ENCODE data around the gene MS4A10. TPM values are rescaled to one million over a fixed set of nuclear protein-coding genes. Genes with fewer than 3 reads are reported as not detected.

Gene MS4A10
- total RNA-seq (2014; rRNA removed; shearing (Covaris generic)) = not detected in 2 replicates

DNA sequence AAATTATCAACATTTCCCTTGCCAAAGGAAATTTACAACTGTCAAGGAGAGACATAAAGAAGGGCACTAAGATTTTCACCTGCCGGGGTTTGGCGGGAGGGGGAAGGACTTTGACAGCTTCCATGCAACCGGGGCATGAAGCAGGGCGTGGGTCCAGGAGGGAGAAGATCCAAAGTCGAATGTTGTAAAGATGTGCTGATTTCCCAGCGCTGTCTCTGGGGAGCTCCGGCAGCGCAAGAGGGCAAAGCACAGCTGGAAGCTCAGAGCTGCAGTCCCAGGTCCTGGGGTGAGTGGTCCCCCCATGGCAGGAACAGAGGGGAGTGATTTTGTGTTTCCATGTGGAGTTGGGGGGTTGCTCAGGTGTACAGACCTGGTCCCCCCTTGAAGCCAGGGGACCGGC, at the start of gene MS4A10:
Gene MS4A10 (plus strand): TSS at position 198 of the 400 bp plus-strand sequence. CDS start 5,003 bp downstream, outside the sequence.
- DNase-seq (ENCODE audit: low read depth in 1 of 2, low spot score in 2 of 2) = no peak
- H3K4me1 ChIP-seq (replicated peaks) = peaks cover 25% of the 10 kb centered on the region
- H3K36me3 ChIP-seq = no peaks in the 10 kb centered on the region

DNA sequence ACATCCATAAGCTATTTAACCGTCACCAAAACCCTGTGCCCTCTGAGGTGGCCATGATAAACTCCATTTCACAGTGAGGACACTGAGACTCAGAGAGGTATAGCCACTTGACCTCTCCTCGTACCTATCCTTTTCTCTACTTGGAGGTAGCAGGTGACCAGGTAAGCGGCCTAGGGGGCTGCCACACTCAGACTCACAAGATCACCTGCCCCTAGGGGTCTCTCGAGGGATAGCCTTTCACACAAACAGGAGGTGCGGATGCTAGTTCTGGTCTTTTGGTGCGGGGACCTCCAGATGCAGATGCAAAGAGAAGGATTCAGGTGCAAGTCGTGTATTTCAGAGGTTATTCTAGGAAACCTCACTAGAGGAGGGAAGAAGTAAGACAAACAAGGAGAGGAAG, 46.0 kb upstream of the MS4A10 start:
- Histone ChIP-seq H3K27ac (no peak overlapping the region), H3K9me3 (replicated peaks) (no peaks in the 10 kb centered on the region), H3K4me3 (no peak overlapping the region), H3K4me1 (replicated peaks) (no peaks in the 10 kb centered on the region), H3K36me3 (no peaks in the 10 kb centered on the region), H3K27me3 (replicated peaks) (0 out of 2 replicates have a peak, but pooled peaks cover 8% of the 10 kb centered on the region)
- no peak for DNase-seq (ENCODE audit: low read depth in 1 of 2, low spot score in 2 of 2)

More for the DNA sequence above, at the start of gene MS4A10:
- Histone ChIP-seq H3K27me3 (replicated peaks) (no peaks in the 10 kb centered on the region), H3K4me3 (no peak within 1 kb of the TSS), H3K27ac (no peak within 1 kb of the TSS), H3K9me3 (replicated peaks) (0 out of 2 replicates have a peak, but pooled peaks cover 7% of the 10 kb centered on the region)

DNA sequence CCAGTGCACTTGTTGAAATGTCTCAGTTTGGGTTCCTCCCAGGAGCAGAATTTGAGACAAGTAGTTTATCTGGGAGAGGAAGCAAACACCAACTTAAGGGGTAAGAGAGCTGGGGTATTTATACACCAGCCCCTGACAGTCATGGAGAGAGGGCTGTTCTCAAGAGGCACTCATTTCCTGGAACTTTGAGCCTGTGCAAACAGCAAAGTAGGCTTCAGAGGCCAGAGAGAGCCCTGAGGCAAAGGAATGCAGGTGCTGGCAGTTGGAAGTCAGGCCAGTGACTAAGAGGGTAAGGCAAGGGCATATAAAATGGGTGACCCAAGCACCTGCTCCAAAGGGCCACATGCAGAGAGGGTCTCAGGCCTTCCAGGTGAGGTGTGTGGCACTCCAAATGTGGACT, 44.6 kb upstream of the MS4A10 start:
- Histone ChIP-seq H3K9me3 (replicated peaks) (no peaks in the 10 kb centered on the region), H3K27me3 (replicated peaks) (peaks cover 8% of the 10 kb centered on the region; the same call in 1 of the 2 replicates), H3K27ac (no peak overlapping the region), H3K36me3 (no peaks in the 10 kb centered on the region), H3K4me3 (no peak overlapping the region), H3K4me1 (replicated peaks) (no peaks in the 10 kb centered on the region)
- no peak for DNase-seq (ENCODE audit: low read depth in 1 of 2, low spot score in 2 of 2)

- H3K27ac ChIP-seq = no peak overlapping the region
- H3K27me3 ChIP-seq (replicated peaks) = peaks cover 3% of the 10 kb centered on the region; the same call in 1 of the 2 replicates
- no peaks in the 10 kb centered on the region for H3K9me3 ChIP-seq (replicated peaks)
- no peak for DNase-seq (ENCODE audit: low read depth in 1 of 2, low spot score in 2 of 2)
- H3K36me3 ChIP-seq = no peaks in the 10 kb centered on the region
- no peak overlapping the region for H3K4me3 ChIP-seq
- H3K4me1 ChIP-seq (replicated peaks) = no peaks in the 10 kb centered on the region
These were observed 43.7 kb upstream of the MS4A10 start for GRCh38 chr11:60741421-60741820.

DNA sequence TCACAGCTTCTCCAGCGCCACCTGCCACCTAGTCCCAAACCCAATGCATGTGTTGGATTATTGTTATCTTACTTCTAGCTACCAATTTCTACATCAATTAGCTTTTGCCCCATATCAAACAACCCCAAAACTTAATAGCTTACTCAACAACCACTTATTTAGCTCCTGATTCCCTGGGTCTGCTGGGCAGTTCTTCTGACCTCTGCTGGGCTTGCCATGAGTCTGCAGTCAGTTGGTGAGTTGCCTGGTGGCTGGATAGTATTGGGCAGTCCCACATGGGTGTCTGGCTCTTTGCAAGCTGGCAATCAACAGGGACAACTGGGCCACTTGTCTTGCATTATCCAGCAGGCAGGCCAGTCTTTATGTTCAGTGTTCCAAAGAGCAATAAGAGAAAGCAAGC, 42.1 kb upstream of the MS4A10 start:
- no peak overlapping the region for H3K27ac ChIP-seq
- no peaks in the 10 kb centered on the region; the same call in 1 of the 2 replicates for H3K27me3 ChIP-seq (replicated peaks)
- no peak overlapping the region for H3K4me3 ChIP-seq
- H3K4me1 ChIP-seq (replicated peaks) = no peaks in the 10 kb centered on the region
- no peaks in the 10 kb centered on the region for H3K36me3 ChIP-seq
- no peaks in the 10 kb centered on the region for H3K9me3 ChIP-seq (replicated peaks)
- DNase-seq (ENCODE audit: low read depth in 1 of 2, low spot score in 2 of 2) = no peak

DNA sequence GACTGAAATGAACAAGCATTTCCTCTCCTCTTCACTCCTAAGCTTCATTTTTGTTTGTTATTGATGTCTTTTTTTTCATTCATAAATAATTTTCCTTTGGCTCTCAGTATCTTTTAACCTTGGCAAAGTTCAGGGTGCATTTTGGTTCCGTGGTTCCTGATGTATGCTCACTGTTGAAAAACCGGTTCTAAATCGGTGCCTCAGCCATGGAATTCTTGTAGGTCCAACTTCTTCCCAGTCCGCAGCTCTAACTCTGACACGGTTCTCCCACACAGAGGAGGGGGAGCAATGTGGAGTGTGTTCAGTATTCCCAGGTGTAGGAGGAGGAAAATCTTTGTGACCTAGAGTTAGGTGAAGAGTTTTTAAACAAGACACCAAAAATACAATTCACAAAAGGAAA, 41.0 kb upstream of the MS4A10 start:
- DNase-seq (ENCODE audit: low read depth in 1 of 2, low spot score in 2 of 2) = no peak
- no peak overlapping the region for H3K4me3 ChIP-seq
- no peaks in the 10 kb centered on the region for H3K9me3 ChIP-seq (replicated peaks)
- no peaks in the 10 kb centered on the region for H3K36me3 ChIP-seq
- H3K4me1 ChIP-seq (replicated peaks) = no peaks in the 10 kb centered on the region
- H3K27ac ChIP-seq = no peak overlapping the region
- H3K27me3 ChIP-seq (replicated peaks) = no peaks in the 10 kb centered on the region; the same call in 1 of the 2 replicates

DNA sequence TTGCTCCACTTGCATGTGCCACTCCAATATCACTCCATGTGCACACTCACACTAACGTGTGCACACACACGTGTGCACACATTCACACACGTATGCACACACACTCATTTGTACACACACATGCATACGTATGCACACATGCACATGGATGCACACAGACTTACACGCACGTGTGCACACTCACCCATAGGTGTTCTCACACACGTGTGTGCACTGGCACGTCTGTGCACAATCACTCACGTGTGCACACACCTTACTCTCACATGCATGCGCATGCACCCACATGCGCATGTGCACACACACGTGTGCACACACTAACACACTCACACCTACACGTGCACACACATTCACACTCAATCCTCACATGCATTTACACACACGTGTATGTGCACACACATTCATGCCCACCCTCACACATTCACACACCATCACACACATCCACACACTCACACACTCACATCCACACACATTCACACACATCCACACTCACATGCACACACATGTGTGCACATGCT, 37.7 kb upstream of the MS4A10 start:
- H3K9me3 ChIP-seq (replicated peaks) = no peaks in the 10 kb centered on the region
- H3K27me3 ChIP-seq (replicated peaks) = peaks cover 2% of the 10 kb centered on the region
- no peak overlapping the region for H3K4me3 ChIP-seq
- H3K27ac ChIP-seq = no peak overlapping the region
- no peaks in the 10 kb centered on the region for H3K4me1 ChIP-seq (replicated peaks)
- no peak for DNase-seq (ENCODE audit: low read depth in 1 of 2, low spot score in 2 of 2)
- H3K36me3 ChIP-seq = no peaks in the 10 kb centered on the region

- H3K36me3 ChIP-seq = no peaks in the 10 kb centered on the region
- H3K4me3 ChIP-seq = no peak overlapping the region
- no peaks in the 10 kb centered on the region for H3K9me3 ChIP-seq (replicated peaks)
- no peak overlapping the region for H3K27ac ChIP-seq
- no peaks in the 10 kb centered on the region for H3K4me1 ChIP-seq (replicated peaks)
- H3K27me3 ChIP-seq (replicated peaks) = peaks cover 9% of the 10 kb centered on the region
- no peak for DNase-seq (ENCODE audit: low read depth in 1 of 2, low spot score in 2 of 2)
These were observed 36.9 kb upstream of the MS4A10 start for GRCh38 chr11:60748225-60748624.

DNA sequence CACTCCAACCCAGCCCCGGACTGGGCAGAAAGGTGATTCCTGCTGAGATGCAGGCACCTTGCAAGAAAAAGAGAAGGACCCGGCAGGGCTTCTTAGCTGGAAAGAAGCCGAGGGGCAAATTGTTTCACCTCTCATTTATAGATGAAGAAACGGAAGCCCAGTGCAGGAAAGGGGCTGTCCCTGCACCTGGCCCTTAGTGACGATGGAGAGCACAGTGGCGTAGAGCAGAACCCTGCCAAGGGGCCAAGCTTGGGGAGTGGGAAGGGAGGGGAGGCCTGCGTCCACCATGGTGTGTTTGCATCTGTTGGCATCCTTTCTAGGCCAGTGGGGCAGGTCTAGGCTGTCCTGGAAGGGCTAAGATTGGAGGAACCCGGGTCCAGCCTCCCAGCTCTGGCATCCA, 36.3 kb upstream of the MS4A10 start:
- no peaks in the 10 kb centered on the region for H3K4me1 ChIP-seq (replicated peaks)
- no peaks in the 10 kb centered on the region for H3K36me3 ChIP-seq
- H3K9me3 ChIP-seq (replicated peaks) = no peaks in the 10 kb centered on the region
- H3K27me3 ChIP-seq (replicated peaks) = peaks cover 9% of the 10 kb centered on the region
- H3K4me3 ChIP-seq = no peak overlapping the region
- DNase-seq (ENCODE audit: low read depth in 1 of 2, low spot score in 2 of 2) = no peak
- no peak overlapping the region for H3K27ac ChIP-seq

DNA sequence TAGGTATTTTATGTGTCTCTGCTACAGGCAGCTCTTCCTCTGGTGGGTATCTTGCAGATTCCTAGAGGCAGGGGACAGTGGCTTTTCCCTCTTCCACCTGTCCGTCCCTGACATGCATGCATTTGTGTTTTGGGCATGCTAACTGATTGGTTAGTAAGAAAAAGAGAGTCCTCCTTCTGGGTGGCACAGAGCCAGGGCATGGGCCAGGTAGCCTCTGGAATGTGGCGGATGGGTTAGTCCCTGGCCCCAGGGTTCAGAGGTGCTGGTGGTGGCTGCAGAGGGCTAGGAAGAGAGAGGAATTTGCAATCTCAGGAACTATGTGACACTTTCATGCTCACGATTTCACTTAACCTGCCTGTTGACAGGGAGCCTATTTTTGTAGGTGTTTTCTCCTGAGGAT, 34.2 kb upstream of the MS4A10 start:
- peaks cover 9% of the 10 kb centered on the region for H3K27me3 ChIP-seq (replicated peaks)
- H3K36me3 ChIP-seq = no peaks in the 10 kb centered on the region
- no peaks in the 10 kb centered on the region for H3K4me1 ChIP-seq (replicated peaks)
- H3K27ac ChIP-seq = no peak overlapping the region
- H3K9me3 ChIP-seq (replicated peaks) = no peaks in the 10 kb centered on the region
- H3K4me3 ChIP-seq = no peak overlapping the region
- no peak for DNase-seq (ENCODE audit: low read depth in 1 of 2, low spot score in 2 of 2)

DNA sequence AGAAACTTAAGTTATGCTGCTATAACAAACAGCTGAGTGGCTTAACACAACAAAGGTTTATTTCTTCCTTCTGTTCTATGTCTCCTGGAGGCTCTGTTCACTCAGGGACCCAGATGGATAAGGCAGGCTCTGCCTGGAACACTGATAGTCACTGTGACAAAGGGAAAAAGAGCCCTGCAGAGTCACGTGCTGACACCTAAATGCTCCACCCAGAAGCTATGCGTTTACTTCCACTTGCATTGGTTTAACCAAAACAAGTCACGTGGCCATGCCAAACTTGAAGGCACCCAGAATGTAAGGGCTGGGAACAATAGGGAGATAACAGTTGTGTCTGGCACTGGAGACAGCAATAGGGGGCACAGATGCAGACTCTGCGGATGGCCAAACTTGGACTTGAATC, 31.8 kb upstream of the MS4A10 start:
- DNase-seq (ENCODE audit: low read depth in 1 of 2, low spot score in 2 of 2) = no peak
- Histone ChIP-seq H3K4me3 (no peak overlapping the region), H3K9me3 (replicated peaks) (no peaks in the 10 kb centered on the region), H3K27me3 (replicated peaks) (peaks cover 10% of the 10 kb centered on the region), H3K36me3 (no peaks in the 10 kb centered on the region), H3K4me1 (replicated peaks) (no peaks in the 10 kb centered on the region), H3K27ac (no peak overlapping the region)

GRCh38 chr11:60754887-60755286, 30.2 kb upstream of the MS4A10 start:
- no peak overlapping the region for H3K27ac ChIP-seq
- no peaks in the 10 kb centered on the region for H3K9me3 ChIP-seq (replicated peaks)
- H3K36me3 ChIP-seq = no peaks in the 10 kb centered on the region
- H3K27me3 ChIP-seq (replicated peaks) = peaks cover 16% of the 10 kb centered on the region
- DNase-seq (ENCODE audit: low read depth in 1 of 2, low spot score in 2 of 2) = no peak
- no peaks in the 10 kb centered on the region for H3K4me1 ChIP-seq (replicated peaks)
- no peak overlapping the region for H3K4me3 ChIP-seq

DNA sequence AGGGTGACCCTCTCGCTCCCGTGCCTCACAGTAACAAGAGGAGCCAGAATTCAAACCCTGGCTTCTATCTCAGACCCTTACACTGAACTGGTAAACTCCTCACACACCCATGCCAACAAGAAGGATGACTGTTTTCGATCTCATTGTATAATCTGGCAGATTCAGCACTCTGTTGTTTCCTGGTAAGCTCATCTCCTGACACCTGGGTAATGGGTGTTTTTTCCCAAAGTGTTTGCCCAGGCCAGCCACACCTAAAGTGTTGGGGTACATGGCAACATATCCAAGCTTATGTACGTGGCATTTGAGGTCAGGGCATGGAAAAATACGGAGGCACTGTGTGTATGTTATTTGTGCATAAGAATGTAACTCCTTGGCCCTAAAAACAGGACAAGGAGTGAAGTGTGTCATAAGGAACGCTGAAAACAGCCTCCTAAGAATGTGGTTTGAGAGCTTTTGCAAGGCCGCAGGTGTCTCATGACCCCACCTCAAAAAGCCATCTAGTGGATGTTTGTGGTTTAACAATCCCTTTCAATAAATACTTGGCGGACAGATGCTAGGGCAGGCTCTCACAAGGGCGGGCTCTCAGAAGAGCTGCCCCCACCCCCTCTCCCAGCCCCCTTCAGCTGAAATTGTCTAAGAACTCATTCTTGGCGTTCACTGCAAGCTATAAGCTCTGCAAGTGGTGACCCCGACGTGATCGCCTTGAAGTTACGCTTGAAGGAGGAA, 28.7 kb upstream of the MS4A10 start, which contains the start of gene MS4A15:
Gene MS4A15 (plus strand): TSS at position 561 of the 726 bp plus-strand sequence. CDS start 6,867 bp downstream, outside the sequence.
- no peak for DNase-seq (ENCODE audit: low read depth in 1 of 2, low spot score in 2 of 2)
- Histone ChIP-seq H3K4me1 (replicated peaks) (no peaks in the 10 kb centered on the region), H3K27me3 (replicated peaks) (peaks cover 23% of the 10 kb centered on the region), H3K4me3 (no peak within 1 kb of the TSS), H3K27ac (no peak within 1 kb of the TSS), H3K9me3 (replicated peaks) (no peaks in the 10 kb centered on the region), H3K36me3 (no peaks in the 10 kb centered on the region)

- Histone ChIP-seq H3K27me3 (replicated peaks) (peaks cover 26% of the 10 kb centered on the region), H3K9me3 (replicated peaks) (no peaks in the 10 kb centered on the region), H3K36me3 (no peaks in the 10 kb centered on the region), H3K27ac (no peak overlapping the region), H3K4me3 (no peak overlapping the region), H3K4me1 (replicated peaks) (no peaks in the 10 kb centered on the region)
- DNase-seq (ENCODE audit: low read depth in 1 of 2, low spot score in 2 of 2) = no peak
These were observed 27.8 kb upstream of the MS4A10 start for GRCh38 chr11:60757231-60757800.
